GM23248 (cell line): ENCODE data around the gene SCLY. TPM values are rescaled to one million over a fixed set of nuclear protein-coding genes. Genes with fewer than 3 reads are reported as not detected.
"Not testable (repeated sequence)": the region's sequence is repeated elsewhere in the genome, so short reads cannot be mapped to it uniquely, and the experiment has no call there.

Experiments used
- DNase-seq: peaks from one replicate; pipeline ENCODE4 v3.0.0-alpha.2; 2015
- H2AFZ ChIP-seq: fragments of 200-600 bp; sonication (generic); 2 replicates; pipeline ENCODE4 v1.6.1; 2016; ENCODE audit warnings: antibody characterized with exemption
- H3F3A ChIP-seq: fragments of 200-600 bp; sonication (generic); 2 replicates; pipeline ENCODE4 v1.6.1; 2016; ENCODE audit warnings: mild to moderate bottlenecking, antibody characterized with exemption, mixed run types; ENCODE audit not compliant: insufficient read depth
- H3K27ac ChIP-seq: fragments of 200-600 bp; sonication (generic); 2 replicates; pipeline ENCODE4 v1.5.1; 2016; ENCODE audit warnings: mild to moderate bottlenecking
- H3K27me3 ChIP-seq: fragments of 200-600 bp; sonication (generic); replicated peaks from 2 replicates; pipeline ENCODE4 v1.6.1; 2016; ENCODE audit warnings: mild to moderate bottlenecking; ENCODE audit not compliant: insufficient read depth
- H3K36me3 ChIP-seq: fragments of 200-600 bp; sonication (generic); 2 replicates; pipeline ENCODE4 v1.6.1; 2016; ENCODE audit warnings: low read depth, mild to moderate bottlenecking
- H3K4me1 ChIP-seq: fragments of 200-600 bp; sonication (generic); 2 replicates; pipeline ENCODE4 v1.6.1; 2016; ENCODE audit warnings: mild to moderate bottlenecking; ENCODE audit not compliant: insufficient read depth
- H3K4me2 ChIP-seq: fragments of 200-600 bp; sonication (generic); one replicate; pipeline ENCODE4 v1.6.1; 2016; ENCODE audit warnings: mild to moderate bottlenecking; ENCODE audit not compliant: unreplicated experiment
- H3K4me3 ChIP-seq: fragments of 200-600 bp; sonication (generic); 2 replicates; pipeline ENCODE4 v1.5.1; 2016; ENCODE audit warnings: mild to moderate bottlenecking
- H3K79me2 ChIP-seq: fragments of 200-600 bp; sonication (generic); 2 replicates; pipeline ENCODE4 v1.6.1; 2016; ENCODE audit warnings: mild to moderate bottlenecking; ENCODE audit not compliant: insufficient read depth
- H3K9ac ChIP-seq: fragments of 200-600 bp; sonication (generic); 2 replicates; pipeline ENCODE4 v1.6.1; 2016; ENCODE audit warnings: mild to moderate bottlenecking
- H3K9me2 ChIP-seq: fragments of 200-600 bp; sonication (generic); 2 replicates; pipeline ENCODE4 v1.6.1; 2016; ENCODE audit warnings: mixed run types, mild to moderate bottlenecking, moderate library complexity; ENCODE audit not compliant: insufficient read depth
- H3K9me3 ChIP-seq: fragments of 200-600 bp; sonication (generic); one replicate; pipeline ENCODE4 v1.6.1; 2017; ENCODE audit warnings: low read depth
- H4K20me1 ChIP-seq: fragments of 200-600 bp; sonication (generic); 2 replicates; pipeline ENCODE4 v1.6.0; 2016; ENCODE audit not compliant: insufficient read depth
- EZH2 ChIP-seq: fragments of 200-600 bp; sonication (generic); IDR thresholded peaks from 2 replicates; pipeline ENCODE4 v1.6.1; 2018; ENCODE audit warnings: antibody characterized with exemption, mild to moderate bottlenecking; ENCODE audit not compliant: insufficient read depth, poor library complexity, severe bottlenecking
- EZH2phosphoT487 ChIP-seq: fragments of 200-600 bp; sonication (generic); IDR thresholded peaks from 2 replicates; pipeline ENCODE4 v1.6.1; 2018; ENCODE audit warnings: antibody characterized with exemption, moderate library complexity, mild to moderate bottlenecking, low read depth; ENCODE audit not compliant: insufficient read depth
- WGBS, 2 experiments: methylation state at CpG; one replicate each; pipeline ENCODE4 v1.1.6; 2015 to 2017; ENCODE audit warnings: low lambda C conversion rate in 2 of 2, low coverage in 1 of 2; ENCODE audit errors: missing lambda C conversion rate in 2 of 2; 5-methylcytosine and 5-hydroxymethylcytosine counted together
- in situ Hi-C: fragments of 300-500 bp; cut with MboI; formaldehyde crosslinking; loops from 2 replicates; pipeline ENCODE4 v1.15.0; 2020
- polyA plus RNA-seq: library from polyadenylated mRNA; unstranded; fragments of >200 nt; fragmentation: Nextera tagmentation; extraction: Ambion mirVana; gene quantifications from 2 replicates; pipeline ENCODE4 v1.2.1, GENCODE V29; 2016
- total RNA-seq: library from RNA; depleted of rRNA; stranded (reverse); fragments of >200 nt; shearing (Covaris generic); gene quantifications from 2 replicates; pipeline ENCODE4 v1.2.3, GENCODE V29; 2014

The SCLY gene
- total and polyA plus RNA-seq, 2 experiments from 2014 or later, result 10.3 to 14.8 TPM

- Histone ChIP-seq H2AFZ (no peak overlapping the region), H3F3A (no peaks in the 10 kb centered on the region), H3K9me3 (no peaks in the 10 kb centered on the region), H3K79me2 (no peaks in the 10 kb centered on the region), H3K9ac (no peak overlapping the region), H3K36me3 (no peaks in the 10 kb centered on the region), H3K4me2 (no peak overlapping the region), H3K4me3 (no peak overlapping the region), H3K27me3 (no peaks in the 10 kb centered on the region), H4K20me1 (no peaks in the 10 kb centered on the region), H3K4me1 (no peaks in the 10 kb centered on the region), H3K27ac (no peak overlapping the region), H3K9me2 (no peaks in the 10 kb centered on the region)
- DNase-seq, result no peak
- WGBS, 2 experiments, result 33 to 36% methylated on average over 12 to 13 of the region's 13 CpGs
- in situ Hi-C loops, result no loop called here
- TF ChIP-seq EZH2phosphoT487, result no peak
- TF ChIP-seq EZH2, result no peak
Observed at GRCh38 chr2:238113611-238114010, 52.8 kb downstream of the SCLY start.

- no peaks in the 10 kb centered on the region for H4K20me1 ChIP-seq
- H2AFZ ChIP-seq, result no peak overlapping the region
- no peaks in the 10 kb centered on the region for H3K36me3 ChIP-seq
- no peaks in the 10 kb centered on the region for H3K9me2 ChIP-seq
- no peaks in the 10 kb centered on the region for H3K79me2 ChIP-seq
- in situ Hi-C loops, result no loop called here
- no peak overlapping the region for H3K4me3 ChIP-seq
- no peaks in the 10 kb centered on the region for H3K9me3 ChIP-seq
- H3K27me3 ChIP-seq, result no peaks in the 10 kb centered on the region
- no peak overlapping the region for H3K4me2 ChIP-seq
- no peak overlapping the region for H3K27ac ChIP-seq
- H3K9ac ChIP-seq, result no peak overlapping the region
- H3F3A ChIP-seq, result no peaks in the 10 kb centered on the region
- 46 to 57% methylated on average over 10 to 16 of the region's 16 CpGs for WGBS, 2 experiments
- H3K4me1 ChIP-seq, result no peaks in the 10 kb centered on the region
- no peak for DNase-seq
- TF ChIP-seq EZH2 (no peak), EZH2phosphoT487 (no peak)
Observed at GRCh38 chr2:238114331-238114841, 53.6 kb downstream of the SCLY start.

GRCh38 chr2:238114851-238115660 is 54.3 kb downstream of the SCLY start:
- Histone ChIP-seq H3K4me2 (no peak overlapping the region), H3K27ac (no peak overlapping the region), H3K9ac (no peak overlapping the region), H3K27me3 (no peaks in the 10 kb centered on the region), H3K4me3 (no peak overlapping the region), H3F3A (no peaks in the 10 kb centered on the region), H4K20me1 (no peaks in the 10 kb centered on the region), H3K9me3 (no peaks in the 10 kb centered on the region), H3K36me3 (no peaks in the 10 kb centered on the region), H3K4me1 (no peaks in the 10 kb centered on the region), H2AFZ (no peak overlapping the region), H3K79me2 (no peaks in the 10 kb centered on the region), H3K9me2 (no peaks in the 10 kb centered on the region)
- no peak for DNase-seq
- 79 to 83% methylated on average over 30 to 32 of the region's 32 CpGs for WGBS, 2 experiments
- in situ Hi-C loops, result no loop called here
- TF ChIP-seq EZH2phosphoT487 (no peak), EZH2 (no peak)

GRCh38 chr2:238115709-238116108 is 54.9 kb downstream of the SCLY start:
- H3K79me2 ChIP-seq, H3K9me2 ChIP-seq, H3K9ac ChIP-seq, H4K20me1 ChIP-seq, H2AFZ ChIP-seq, H3K27me3 ChIP-seq, DNase-seq, H3K4me3 ChIP-seq, H3F3A ChIP-seq, H3K9me3 ChIP-seq, in situ Hi-C loops, H3K4me1 ChIP-seq, H3K4me2 ChIP-seq, H3K27ac ChIP-seq, H3K36me3 ChIP-seq: not testable (repeated sequence)
- WGBS, 2 experiments, result 83 to 88% methylated on average over 12 of the region's 12 CpGs
